ENCODE results near the gene LYRM9.

Gene LYRM9

DNA sequence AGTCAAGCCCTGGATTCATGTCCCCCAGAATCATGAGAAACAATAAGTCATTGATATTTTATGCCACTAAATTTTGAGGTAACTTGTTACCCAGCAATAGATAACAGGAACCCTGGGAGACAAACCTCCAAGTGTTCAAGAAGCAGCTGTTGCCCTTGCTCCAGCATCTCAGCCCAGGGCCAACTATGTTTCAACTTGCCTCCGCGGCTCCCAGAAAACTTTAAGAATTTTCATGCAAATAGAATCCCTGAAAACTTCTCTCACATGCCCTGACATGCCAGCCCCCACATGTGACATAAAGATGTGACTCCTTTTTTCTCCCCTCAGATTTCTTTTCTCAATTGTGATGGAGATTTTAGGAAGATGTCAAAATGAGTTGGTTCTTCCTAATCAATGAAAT is 22.8 kb downstream of the LYRM9 start:
- Histone ChIP-seq H3F3A (ENCODE audit: control insufficient read depth, insufficient read depth) (no peaks in the 10 kb centered on the region), H3K4me2 (ENCODE audit: low read length) (no peak overlapping the region), H3K79me2 (ENCODE audit: control insufficient read depth, low read length) (no peaks in the 10 kb centered on the region), H3K9me3 (ENCODE audit: control insufficient read depth, insufficient read depth, low read length) (no peaks in the 10 kb centered on the region), H3K36me3 (ENCODE audit: control insufficient read depth, low read length) (no peaks in the 10 kb centered on the region), H3K27me3 (ENCODE audit: control insufficient read depth, low read length) (peaks cover 6% of the 10 kb centered on the region; the same call in 1 of the 2 replicates), H3K4me3 (ENCODE audit: low read length) (no peak overlapping the region), H3K27ac (ENCODE audit: low read depth, low read length) (no peak overlapping the region), H3K9me2 (replicated peaks; ENCODE audit: control insufficient read depth, low read length) (no peaks in the 10 kb centered on the region), H3K4me1 (ENCODE audit: control insufficient read depth, low read length) (no peaks in the 10 kb centered on the region), H4K20me1 (ENCODE audit: control insufficient read depth, insufficient read depth, low read depth, low read length) (no peaks in the 10 kb centered on the region)
- no peak for TF ChIP-seq EZH2phosphoT487 (IDR thresholded peaks at IDR 0.05; ENCODE audit: borderline replicate concordance, low read length)
- TF ChIP-seq, protein P1, sequence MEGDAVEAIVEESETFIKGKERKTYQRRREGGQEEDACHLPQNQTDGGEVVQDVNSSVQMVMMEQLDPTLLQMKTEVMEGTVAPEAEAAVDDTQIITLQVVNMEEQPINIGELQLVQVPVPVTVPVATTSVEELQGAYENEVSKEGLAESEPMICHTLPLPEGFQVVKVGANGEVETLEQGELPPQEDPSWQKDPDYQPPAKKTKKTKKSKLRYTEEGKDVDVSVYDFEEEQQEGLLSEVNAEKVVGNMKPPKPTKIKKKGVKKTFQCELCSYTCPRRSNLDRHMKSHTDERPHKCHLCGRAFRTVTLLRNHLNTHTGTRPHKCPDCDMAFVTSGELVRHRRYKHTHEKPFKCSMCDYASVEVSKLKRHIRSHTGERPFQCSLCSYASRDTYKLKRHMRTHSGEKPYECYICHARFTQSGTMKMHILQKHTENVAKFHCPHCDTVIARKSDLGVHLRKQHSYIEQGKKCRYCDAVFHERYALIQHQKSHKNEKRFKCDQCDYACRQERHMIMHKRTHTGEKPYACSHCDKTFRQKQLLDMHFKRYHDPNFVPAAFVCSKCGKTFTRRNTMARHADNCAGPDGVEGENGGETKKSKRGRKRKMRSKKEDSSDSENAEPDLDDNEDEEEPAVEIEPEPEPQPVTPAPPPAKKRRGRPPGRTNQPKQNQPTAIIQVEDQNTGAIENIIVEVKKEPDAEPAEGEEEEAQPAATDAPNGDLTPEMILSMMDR (IDR thresholded peaks at IDR 0.05; ENCODE audit: low read depth, low read length, poor library complexity, severe bottlenecking) = no peak

DNA sequence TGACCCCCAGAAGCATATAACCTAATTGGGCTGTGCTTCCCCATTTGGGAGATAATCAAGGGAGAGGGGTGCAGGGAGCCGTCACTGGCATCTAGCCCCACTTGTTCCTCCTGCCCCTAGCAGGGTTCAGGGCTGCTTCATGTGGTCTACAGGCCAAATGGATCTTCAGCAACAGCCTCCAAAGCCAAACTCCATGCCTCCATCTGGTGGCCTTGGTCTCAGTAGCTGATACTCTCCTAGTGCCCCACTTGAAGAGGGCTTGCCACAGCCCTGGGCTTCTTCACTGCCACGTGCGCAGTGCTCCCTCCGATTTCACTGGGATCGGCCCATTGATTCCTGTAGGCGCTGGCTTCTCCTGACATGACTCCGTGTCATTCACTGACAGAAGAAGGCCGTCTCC is 24.6 kb downstream of the LYRM9 start:
- TF ChIP-seq EZH2phosphoT487 (IDR thresholded peaks at IDR 0.05; ENCODE audit: borderline replicate concordance, low read length) = no peak
- TF ChIP-seq, protein P1 (IDR thresholded peaks at IDR 0.05; ENCODE audit: low read depth, low read length, poor library complexity, severe bottlenecking) = no peak
- H3K79me2 ChIP-seq (ENCODE audit: control insufficient read depth, low read length) = no peaks in the 10 kb centered on the region
- H3K9me3 ChIP-seq (ENCODE audit: control insufficient read depth, insufficient read depth, low read length) = no peaks in the 10 kb centered on the region
- peaks cover 6% of the 10 kb centered on the region; the same call in 1 of the 2 replicates for H3K27me3 ChIP-seq (ENCODE audit: control insufficient read depth, low read length)
- no peak overlapping the region for H3K4me3 ChIP-seq (ENCODE audit: low read length)
- no peak overlapping the region for H3K27ac ChIP-seq (ENCODE audit: low read depth, low read length)
- no peak overlapping the region for H3K4me2 ChIP-seq (ENCODE audit: low read length)
- H3K9me2 ChIP-seq (replicated peaks; ENCODE audit: control insufficient read depth, low read length) = no peaks in the 10 kb centered on the region
- H3K4me1 ChIP-seq (ENCODE audit: control insufficient read depth, low read length) = no peaks in the 10 kb centered on the region
- H4K20me1 ChIP-seq (ENCODE audit: control insufficient read depth, insufficient read depth, low read depth, low read length) = no peaks in the 10 kb centered on the region
- no peaks in the 10 kb centered on the region for H3K36me3 ChIP-seq (ENCODE audit: control insufficient read depth, low read length)
- H3F3A ChIP-seq (ENCODE audit: control insufficient read depth, insufficient read depth) = no peaks in the 10 kb centered on the region

DNA sequence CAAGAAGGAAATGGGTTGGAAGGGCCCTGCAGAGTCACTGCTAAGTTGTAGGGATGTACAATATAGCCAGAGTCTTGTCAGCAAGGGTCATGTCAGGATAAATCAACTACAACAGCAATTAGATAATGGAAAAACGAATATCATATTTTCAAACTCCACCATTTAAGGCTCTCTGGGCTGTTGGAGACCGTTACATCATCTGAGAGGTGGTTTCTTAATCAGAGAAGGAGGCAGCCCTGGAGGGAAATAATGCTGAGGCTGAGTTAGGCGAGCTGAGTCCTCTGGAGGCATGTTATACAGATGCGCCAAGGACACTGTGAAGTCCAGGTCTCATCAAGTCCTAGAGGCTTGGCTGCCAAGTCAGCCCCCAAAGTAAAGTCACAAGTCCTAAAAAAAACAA is 30.3 kb downstream of the LYRM9 start:
- Histone ChIP-seq H3K9me2 (replicated peaks; ENCODE audit: control insufficient read depth, low read length) (no peaks in the 10 kb centered on the region), H3F3A (ENCODE audit: control insufficient read depth, insufficient read depth) (no peaks in the 10 kb centered on the region), H3K4me2 (ENCODE audit: low read length) (no peak overlapping the region), H3K4me3 (ENCODE audit: low read length) (no peak overlapping the region), H4K20me1 (ENCODE audit: control insufficient read depth, insufficient read depth, low read depth, low read length) (no peaks in the 10 kb centered on the region), H3K79me2 (ENCODE audit: control insufficient read depth, low read length) (no peaks in the 10 kb centered on the region), H3K27me3 (ENCODE audit: control insufficient read depth, low read length) (peaks cover 21% of the 10 kb centered on the region), H3K4me1 (ENCODE audit: control insufficient read depth, low read length) (no peaks in the 10 kb centered on the region), H3K9me3 (ENCODE audit: control insufficient read depth, insufficient read depth, low read length) (no peaks in the 10 kb centered on the region), H3K27ac (ENCODE audit: low read depth, low read length) (no peak overlapping the region), H3K36me3 (ENCODE audit: control insufficient read depth, low read length) (no peaks in the 10 kb centered on the region)
- TF ChIP-seq, protein P1 (IDR thresholded peaks at IDR 0.05; ENCODE audit: low read depth, low read length, poor library complexity, severe bottlenecking) = no peak
- no peak for TF ChIP-seq EZH2phosphoT487 (IDR thresholded peaks at IDR 0.05; ENCODE audit: borderline replicate concordance, low read length)

DNA sequence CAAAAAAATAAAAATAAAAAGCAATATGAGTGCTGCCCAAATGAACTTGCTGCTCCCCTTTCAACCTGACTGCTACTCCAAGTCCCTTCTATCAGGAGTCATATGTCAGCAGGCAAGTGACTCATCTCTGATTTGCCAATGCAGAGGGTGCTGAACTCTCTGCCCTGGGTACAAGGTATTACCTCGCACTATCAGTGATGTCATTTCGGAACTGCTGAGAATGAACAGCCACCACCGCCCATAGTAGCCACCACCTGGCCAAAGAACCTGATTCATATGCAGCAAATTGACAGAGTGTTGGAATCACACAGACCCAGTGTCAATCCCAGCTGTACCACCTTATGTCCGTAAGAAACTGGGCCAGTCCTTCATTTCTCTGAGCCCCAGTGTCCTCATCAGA is 31.2 kb downstream of the LYRM9 start:
- Histone ChIP-seq H3K27me3 (ENCODE audit: control insufficient read depth, low read length) (peaks cover 23% of the 10 kb centered on the region), H3K79me2 (ENCODE audit: control insufficient read depth, low read length) (no peaks in the 10 kb centered on the region), H3K4me1 (ENCODE audit: control insufficient read depth, low read length) (no peaks in the 10 kb centered on the region), H3K36me3 (ENCODE audit: control insufficient read depth, low read length) (no peaks in the 10 kb centered on the region), H3K4me2 (ENCODE audit: low read length) (no peak overlapping the region), H3K27ac (ENCODE audit: low read depth, low read length) (no peak overlapping the region), H3K9me3 (ENCODE audit: control insufficient read depth, insufficient read depth, low read length) (no peaks in the 10 kb centered on the region), H4K20me1 (ENCODE audit: control insufficient read depth, insufficient read depth, low read depth, low read length) (no peaks in the 10 kb centered on the region), H3K9me2 (replicated peaks; ENCODE audit: control insufficient read depth, low read length) (no peaks in the 10 kb centered on the region), H3F3A (ENCODE audit: control insufficient read depth, insufficient read depth) (no peaks in the 10 kb centered on the region), H3K4me3 (ENCODE audit: low read length) (no peak overlapping the region)
- no peak for TF ChIP-seq EZH2phosphoT487 (IDR thresholded peaks at IDR 0.05; ENCODE audit: borderline replicate concordance, low read length)
- TF ChIP-seq, protein P1 (IDR thresholded peaks at IDR 0.05; ENCODE audit: low read depth, low read length, poor library complexity, severe bottlenecking) = no peak
